ENCODE data around the gene ICAM3. TPM values are rescaled to one million over a fixed set of nuclear protein-coding genes. Genes with fewer than 3 reads are reported as not detected.

Gene ICAM3
- polyA plus RNA-seq, 1 of the 3 experiments (the other 2 are of a cell fraction), result 15.6 TPM

GRCh38 chr19:10306327-10306726, 33.1 kb downstream of the ICAM3 start:
- no peaks in the 10 kb centered on the region for H3K9me2 ChIP-seq
- H3K79me2 ChIP-seq (ENCODE audit: insufficient read depth), result no peaks in the 10 kb centered on the region
- WGBS (ENCODE audit: low lambda C conversion rate), result 93% methylated on average over 5 of the region's 5 CpGs
- no peaks in the 10 kb centered on the region for H3K4me1 ChIP-seq (ENCODE audit: control insufficient read depth in 1 of 2, insufficient read depth in 2 of 2, low read depth in 1 of 2, low read length in 1 of 2)
- no peak for DNase-seq
- H3K4me2 ChIP-seq, result no peak overlapping the region
- H3K9me3 ChIP-seq, result no peaks in the 10 kb centered on the region
- POLR2A ChIA-PET, result interaction anchor here (0.6 kb wide), 1 partner anchor 376 kb away, joined by 3 read pairs; no protein-coding TSS in a partner anchor
- H3K27ac ChIP-seq (ENCODE audit: low read depth in 2 of 2, low read length in 1 of 2), result no peak overlapping the region
- H3K4me3 ChIP-seq (ENCODE audit: low read depth in 2 of 2, low read length in 1 of 2), result no peak overlapping the region
- TF ChIP-seq MEF2A (IDR thresholded peaks at IDR 0.05; ENCODE audit: borderline replicate concordance, low read depth) (no peak), TCF12 (IDR thresholded peaks at IDR 0.05) (no peak), ELF1 (IDR thresholded peaks at IDR 0.05) (no peak), NRF1 (IDR thresholded peaks at IDR 0.05; ENCODE audit: low read depth, low read length) (no peak), SIN3A (IDR thresholded peaks at IDR 0.05; ENCODE audit: borderline replicate concordance, low read depth, low read length) (no peak), EP300 (IDR thresholded peaks at IDR 0.05; ENCODE audit: borderline replicate concordance in 1 of 2, low read depth in 1 of 2, low read length in 1 of 2) (no peak), JUND (IDR thresholded peaks at IDR 0.05) (no peak), TAF1 (IDR thresholded peaks at IDR 0.05; ENCODE audit: borderline replicate concordance, low read depth, low read length) (no peak), REST (IDR thresholded peaks at IDR 0.05; ENCODE audit: low read depth, low read length) (no peak), IRF3 (IDR thresholded peaks at IDR 0.05; ENCODE audit: low read depth, low read length) (no peak)
- peaks cover 4% of the 10 kb centered on the region for H3F3A ChIP-seq (replicated peaks; ENCODE audit: insufficient read depth)
- no peaks in the 10 kb centered on the region for H3K27me3 ChIP-seq (ENCODE audit: insufficient read depth)
- CTCF ChIA-PET, result interaction anchor here (0.8 to 2.6 kb wide), 3 partner anchors 38 to 83 kb away, joined by 3 to 10 read pairs (median 4); no protein-coding TSS in a partner anchor
- H3K9ac ChIP-seq, result no peak overlapping the region
- H3K36me3 ChIP-seq (replicated peaks in 1 of 2; ENCODE audit: control insufficient read depth in 1 of 2, insufficient read depth in 2 of 2, low read length in 1 of 2), result no peaks in the 10 kb centered on the region
- no peaks in the 10 kb centered on the region for H4K20me1 ChIP-seq (ENCODE audit: insufficient read depth)
- H2AFZ ChIP-seq (ENCODE audit: low read depth), result no peak overlapping the region

GRCh38 chr19:10305139-10305806, 34.2 kb downstream of the ICAM3 start:
- Histone ChIP-seq H3K27me3 (ENCODE audit: insufficient read depth) (no peaks in the 10 kb centered on the region), H3K9me3 (no peaks in the 10 kb centered on the region), H3K27ac (ENCODE audit: low read depth in 2 of 2, low read length in 1 of 2) (no peak overlapping the region), H3K9me2 (no peaks in the 10 kb centered on the region), H3F3A (replicated peaks; ENCODE audit: insufficient read depth) (peaks cover 4% of the 10 kb centered on the region), H3K79me2 (ENCODE audit: insufficient read depth) (no peaks in the 10 kb centered on the region), H3K36me3 (replicated peaks in 1 of 2; ENCODE audit: control insufficient read depth in 1 of 2, insufficient read depth in 2 of 2, low read length in 1 of 2) (no peaks in the 10 kb centered on the region), H4K20me1 (ENCODE audit: insufficient read depth) (no peaks in the 10 kb centered on the region), H3K9ac (no peak overlapping the region), H3K4me1 (ENCODE audit: control insufficient read depth in 1 of 2, insufficient read depth in 2 of 2, low read depth in 1 of 2, low read length in 1 of 2) (no peaks in the 10 kb centered on the region), H2AFZ (ENCODE audit: low read depth) (peak overlapping the region; percentile 63; the same call in 1 of the 2 replicates), H3K4me2 (0 out of 2 replicates have a peak overlapping the region, but pooled peaks have one; percentile 44), H3K4me3 (ENCODE audit: low read depth in 2 of 2, low read length in 1 of 2) (no peak overlapping the region)
- CTCF ChIA-PET, result interaction anchor here (0.8 to 2.6 kb wide), 4 partner anchors 34 to 84 kb away, joined by 3 to 10 read pairs (median 4); partner anchors contain the start of gene ICAM1
- DNase-seq, result no peak
- POLR2A ChIA-PET, result no interaction called here
- no peak for TF ChIP-seq USF2 (IDR thresholded peaks at IDR 0.05; ENCODE audit: borderline replicate concordance, low read depth, low read length)
- TF ChIP-seq MAX (IDR thresholded peaks at IDR 0.05; ENCODE audit: low read depth), result no peak
- TF ChIP-seq TAF1 (IDR thresholded peaks at IDR 0.05; ENCODE audit: borderline replicate concordance, low read depth, low read length), result no peak
- TF ChIP-seq FOSL2 (IDR thresholded peaks at IDR 0.05; ENCODE audit: borderline replicate concordance, low read depth), result peak; percentile 14; the same call in 1 of the 2 replicates
- no peak for TF ChIP-seq FOXJ3 (CRISPR knock-in tag; IDR thresholded peaks at IDR 0.05)
- no peak for TF ChIP-seq GATA2 (CRISPR knock-in tag; IDR thresholded peaks at IDR 0.05)
- no peak for TF ChIP-seq ELF1 (IDR thresholded peaks at IDR 0.05)
- TF ChIP-seq TCF12 (IDR thresholded peaks at IDR 0.05), result no peak
- 85% methylated on average over 16 of the region's 17 CpGs for WGBS (ENCODE audit: low lambda C conversion rate)
